ENCODE results near the gene SETBP1.

SETBP1 gene

GRCh38 chr18:45111502-45111848 is 430.8 kb downstream of the SETBP1 start:
- Mint-ChIP-seq H3K4me3 (no peak overlapping the region), H3K36me3 (ENCODE audit: insufficient read depth) (peaks cover 3% of the 10 kb centered on the region), H3K9me3 (no peaks in the 10 kb centered on the region), H3K4me1 (no peaks in the 10 kb centered on the region), H3K27me3 (peaks cover 40% of the 10 kb centered on the region), H3K27ac (ENCODE audit: low read depth) (no peak overlapping the region)
- ATAC-seq (replicated peaks; ENCODE audit: extremely low read depth, poor library complexity, severe bottlenecking) = no peak
- DNase-seq (ENCODE audit: low spot score in 2 of 2) = no peak

GRCh38 chr18:45112682-45113081 is 432.0 kb downstream of the SETBP1 start:
- Mint-ChIP-seq H3K9me3 (no peaks in the 10 kb centered on the region), H3K4me1 (no peaks in the 10 kb centered on the region), H3K27ac (ENCODE audit: low read depth) (no peak overlapping the region), H3K36me3 (ENCODE audit: insufficient read depth) (peaks cover 3% of the 10 kb centered on the region), H3K4me3 (no peak overlapping the region), H3K27me3 (peaks cover 48% of the 10 kb centered on the region)
- no peak for ATAC-seq (replicated peaks; ENCODE audit: extremely low read depth, poor library complexity, severe bottlenecking)
- no peak for DNase-seq (ENCODE audit: low spot score in 2 of 2)

- no peak for ATAC-seq (replicated peaks; ENCODE audit: extremely low read depth, poor library complexity, severe bottlenecking)
- H3K36me3 Mint-ChIP-seq (ENCODE audit: insufficient read depth) = no peaks in the 10 kb centered on the region
- H3K4me1 Mint-ChIP-seq = no peaks in the 10 kb centered on the region
- H3K9me3 Mint-ChIP-seq = no peaks in the 10 kb centered on the region
- H3K4me3 Mint-ChIP-seq = no peak overlapping the region
- no peak for DNase-seq (ENCODE audit: low spot score in 2 of 2)
- H3K27me3 Mint-ChIP-seq = peaks cover 59% of the 10 kb centered on the region
- no peak overlapping the region for H3K27ac Mint-ChIP-seq (ENCODE audit: low read depth)
These were observed 435.4 kb downstream of the SETBP1 start for GRCh38 chr18:45116116-45116515.

Data from central memory CD8-positive, alpha-beta T cell (primary cell).